A673 (cell line): ENCODE results near the gene EXOC2. TPM values are rescaled to one million over a fixed set of nuclear protein-coding genes. Genes with fewer than 3 reads are reported as not detected.

Source experiments
- BruUV-seq: library from RNA; stranded (reverse); fragments of 400-500 nt; replicated peaks from 2 replicates; lab custom pipeline; 2021; lab: Mats Ljungman, UMichigan
- CTCF ChIA-PET: fragments of 300-600 bp; sonication (Branson Sonifier 250); formaldehyde crosslinking; loops from one replicate; lab custom pipeline; 2022; ENCODE audit warnings: antibody characterized with exemption; lab: Charles Lee
- POLR2A ChIA-PET: fragments of 300-600 bp; sonication (Branson Sonifier 250); formaldehyde crosslinking; loops from one replicate; lab custom pipeline; 2022; ENCODE audit warnings: antibody characterized with exemption; ENCODE audit not compliant: low non-redundant PET; lab: Charles Lee
- DNase-seq: peaks from one replicate; pipeline ENCODE4 v3.0.0-alpha.2; 2015; ENCODE audit warnings: low spot score
- H3K27ac ChIP-seq: fragments of 200-600 bp; sonication (generic); 2 replicates; pipeline ENCODE4 v1.5.1; 2016; ENCODE audit warnings: mixed run types, low read depth, mild to moderate bottlenecking, mixed read lengths, antibody characterized with exemption, low read length; ENCODE audit not compliant: poor library complexity, severe bottlenecking
- H3K27me3 ChIP-seq: fragments of 200-600 bp; sonication (generic); replicated peaks from 2 replicates; pipeline ENCODE4 v1.6.1; 2017; ENCODE audit warnings: mixed run types, low read depth, mild to moderate bottlenecking, mixed read lengths, antibody characterized with exemption, low read length; ENCODE audit not compliant: insufficient read depth, poor library complexity
- H3K36me3 ChIP-seq: fragments of 200-600 bp; sonication (generic); 2 replicates; pipeline ENCODE4 v1.6.1; 2016; ENCODE audit warnings: mixed run types, mild to moderate bottlenecking, mixed read lengths, antibody characterized with exemption, low read length; ENCODE audit not compliant: insufficient read depth, poor library complexity, severe bottlenecking
- H3K4me1 ChIP-seq: fragments of 200-600 bp; sonication (generic); 2 replicates; pipeline ENCODE4 v1.6.1; 2017; ENCODE audit warnings: mixed run types, mild to moderate bottlenecking, mixed read lengths, antibody characterized with exemption, low read length; ENCODE audit not compliant: insufficient read depth, poor library complexity, severe bottlenecking
- H3K4me3 ChIP-seq: fragments of 200-600 bp; sonication (generic); 2 replicates; pipeline ENCODE4 v1.5.1; 2016; ENCODE audit warnings: low read depth, mixed run types, mild to moderate bottlenecking, mixed read lengths, low read length; ENCODE audit not compliant: poor library complexity, severe bottlenecking
- H3K9me3 ChIP-seq: fragments of 200-600 bp; sonication (generic); 2 replicates; pipeline ENCODE4 v1.6.1; 2016; ENCODE audit warnings: mixed run types, low read depth, mild to moderate bottlenecking, mixed read lengths, antibody characterized with exemption, low read length; ENCODE audit not compliant: poor library complexity, severe bottlenecking
- EZH2 ChIP-seq: fragments of 200-600 bp; sonication (generic); IDR thresholded peaks from 2 replicates; pipeline ENCODE4 v1.6.1; 2017; ENCODE audit warnings: borderline replicate concordance, low read depth, mild to moderate bottlenecking, mixed read lengths, antibody characterized with exemption, low read length; ENCODE audit not compliant: poor library complexity, severe bottlenecking
- intact Hi-C: fragments of 100-400 bp; cut with micrococcal nuclease; formaldehyde crosslinking; loops from one replicate; pipeline ENCODE4 v1.10.0; 2022; ENCODE audit not compliant: unreplicated experiment
- total RNA-seq: library from RNA; stranded (reverse); gene quantifications from 2 replicates; pipeline ENCODE4 v1.2.3, GENCODE V29; 2021
- TF ChIP-seq, protein P1 (sequence below): fragments of 300-800, 200-600 bp; sonication (generic); conservative IDR thresholded peaks from 2 replicates; pipeline ENCODE4 v1.5.1; 2017; ENCODE audit warnings: low read depth, mild to moderate bottlenecking, antibody characterized with exemption, low read length, moderate library complexity, mixed read lengths

The EXOC2 gene
- total RNA-seq, 1 experiment from 2014 or later = 22.4 TPM

- ChIA-PET POLR2A (no interaction called here), CTCF (no interaction called here)
- BruUV-seq = no TSS peak
- Histone ChIP-seq H3K27me3 (no peaks in the 10 kb centered on the region), H3K4me3 (no peak overlapping the region), H3K36me3 (no peaks in the 10 kb centered on the region), H3K27ac (no peak overlapping the region), H3K9me3 (no peaks in the 10 kb centered on the region), H3K4me1 (no peaks in the 10 kb centered on the region)
- TF ChIP-seq, protein P1, sequence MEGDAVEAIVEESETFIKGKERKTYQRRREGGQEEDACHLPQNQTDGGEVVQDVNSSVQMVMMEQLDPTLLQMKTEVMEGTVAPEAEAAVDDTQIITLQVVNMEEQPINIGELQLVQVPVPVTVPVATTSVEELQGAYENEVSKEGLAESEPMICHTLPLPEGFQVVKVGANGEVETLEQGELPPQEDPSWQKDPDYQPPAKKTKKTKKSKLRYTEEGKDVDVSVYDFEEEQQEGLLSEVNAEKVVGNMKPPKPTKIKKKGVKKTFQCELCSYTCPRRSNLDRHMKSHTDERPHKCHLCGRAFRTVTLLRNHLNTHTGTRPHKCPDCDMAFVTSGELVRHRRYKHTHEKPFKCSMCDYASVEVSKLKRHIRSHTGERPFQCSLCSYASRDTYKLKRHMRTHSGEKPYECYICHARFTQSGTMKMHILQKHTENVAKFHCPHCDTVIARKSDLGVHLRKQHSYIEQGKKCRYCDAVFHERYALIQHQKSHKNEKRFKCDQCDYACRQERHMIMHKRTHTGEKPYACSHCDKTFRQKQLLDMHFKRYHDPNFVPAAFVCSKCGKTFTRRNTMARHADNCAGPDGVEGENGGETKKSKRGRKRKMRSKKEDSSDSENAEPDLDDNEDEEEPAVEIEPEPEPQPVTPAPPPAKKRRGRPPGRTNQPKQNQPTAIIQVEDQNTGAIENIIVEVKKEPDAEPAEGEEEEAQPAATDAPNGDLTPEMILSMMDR = no peak
- no peak for TF ChIP-seq EZH2
- intact Hi-C loops = no loop called here
- DNase-seq = no peak
Measured at GRCh38 chr6:636488-636887, 56.5 kb downstream of the EXOC2 start.

- intact Hi-C loops = no loop called here
- Histone ChIP-seq H3K9me3 (no peaks in the 10 kb centered on the region), H3K4me3 (no peak overlapping the region), H3K27me3 (no peaks in the 10 kb centered on the region), H3K36me3 (no peaks in the 10 kb centered on the region), H3K4me1 (no peaks in the 10 kb centered on the region), H3K27ac (no peak overlapping the region)
- no peak for TF ChIP-seq EZH2
- TF ChIP-seq, protein P1 = no peak
- BruUV-seq = no TSS peak
- ChIA-PET CTCF (no interaction called here), POLR2A (no interaction called here)
- DNase-seq = no peak
Measured at GRCh38 chr6:635233-635632, 57.7 kb downstream of the EXOC2 start.

- CTCF ChIA-PET = no interaction called here
- no peaks in the 10 kb centered on the region for H3K36me3 ChIP-seq
- intact Hi-C loops = no loop called here
- no peak overlapping the region for H3K4me3 ChIP-seq
- H3K4me1 ChIP-seq = no peaks in the 10 kb centered on the region
- no peaks in the 10 kb centered on the region for H3K27me3 ChIP-seq
- H3K9me3 ChIP-seq = no peaks in the 10 kb centered on the region
- no peak overlapping the region for H3K27ac ChIP-seq
- POLR2A ChIA-PET = no interaction called here
- no TSS peak for BruUV-seq
- no peak for DNase-seq
- TF ChIP-seq, protein P1 = no peak
- no peak for TF ChIP-seq EZH2
Measured at GRCh38 chr6:633611-634010, 59.3 kb downstream of the EXOC2 start.
